SK-N-SH (cell line): ENCODE results near the gene KLHL4.
"Not testable (repeated sequence)": the region's sequence is repeated elsewhere in the genome, so short reads cannot be mapped to it uniquely, and the experiment has no call there.

Source experiments
- CHD2 ChIP-seq: fragments of 150-350 bp; IDR thresholded peaks from 2 replicates; pipeline ENCODE4 v1.6.1; 2018; ENCODE audit warnings: low read length; ENCODE audit not compliant: partially characterized antibody
- CTCF ChIP-seq: fragments of 200-600 bp; sonication (generic); IDR thresholded peaks from 2 replicates; pipeline ENCODE4 v1.6.1; 2017; ENCODE audit warnings: antibody characterized with exemption, mild to moderate bottlenecking, moderate library complexity
- GATA2 ChIP-seq: sonication (generic); formaldehyde crosslinking; IDR thresholded peaks from 2 replicates; pipeline ENCODE4 v1.5.0; 2020; ENCODE audit warnings: mild to moderate bottlenecking, missing genetic modification reagents
- TAF1 ChIP-seq: IDR thresholded peaks from 2 replicates; pipeline ENCODE4 v1.6.1; 2012; ENCODE audit warnings: low read depth, mild to moderate bottlenecking, low read length, moderate library complexity, borderline replicate concordance

- not testable (repeated sequence) for TF ChIP-seq CTCF, TAF1, CHD2, GATA2
These were observed 171.6 kb downstream of the KLHL4 start for GRCh38 chrX:87689218-87689617.
